Nucleus accumbens (tissue), 56 donors: ENCODE measurements around the gene LRRC58.
"Not testable (repeated sequence)": the region's sequence is repeated elsewhere in the genome, so short reads cannot be mapped to it uniquely, and the experiment has no call there.

Experiments
- DNase-seq, 56 donors: peaks; one replicate each; lab custom pipeline; 2025; lab: John Stamatoyannopoulos, UW

Gene LRRC58

DNA sequence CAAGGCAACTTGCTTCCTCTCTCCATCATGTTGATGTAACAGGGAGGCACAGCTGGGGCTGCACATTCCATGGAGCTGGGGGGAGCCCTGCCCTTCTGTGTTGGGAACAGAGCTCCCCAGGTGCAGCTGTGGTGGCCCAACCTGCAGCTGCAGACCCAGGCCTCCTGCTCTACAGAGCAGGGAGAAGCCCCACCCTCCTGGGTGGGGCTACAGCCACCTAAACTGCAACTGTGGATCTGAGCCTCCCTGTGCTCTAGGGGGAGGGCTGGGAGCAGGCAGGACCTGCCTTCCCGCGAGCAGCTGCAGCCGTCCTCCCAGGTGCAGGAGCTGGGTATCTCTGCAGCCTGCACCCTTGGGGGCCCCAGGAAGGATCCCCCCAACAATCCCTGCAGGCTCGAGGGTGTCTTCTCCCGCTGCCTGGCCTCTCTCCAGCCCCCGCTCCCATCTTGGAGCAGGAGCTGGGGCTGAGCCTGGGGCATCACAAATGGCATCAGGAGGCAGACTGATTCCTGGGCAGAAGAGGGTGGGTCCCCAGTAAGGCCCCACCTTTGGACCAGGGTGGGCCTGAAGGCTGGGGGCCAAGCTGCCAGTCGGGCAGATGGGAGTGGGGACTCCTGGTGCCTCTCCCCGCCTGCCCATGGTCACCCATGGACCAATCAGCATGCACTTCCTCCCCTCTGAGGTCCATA, 7.4 kb downstream of the LRRC58 start:
- DNase-seq: no peak

GRCh38 chr3:120339362-120339761, 9.8 kb downstream of the LRRC58 start:
- DNase-seq: no peak

DNA sequence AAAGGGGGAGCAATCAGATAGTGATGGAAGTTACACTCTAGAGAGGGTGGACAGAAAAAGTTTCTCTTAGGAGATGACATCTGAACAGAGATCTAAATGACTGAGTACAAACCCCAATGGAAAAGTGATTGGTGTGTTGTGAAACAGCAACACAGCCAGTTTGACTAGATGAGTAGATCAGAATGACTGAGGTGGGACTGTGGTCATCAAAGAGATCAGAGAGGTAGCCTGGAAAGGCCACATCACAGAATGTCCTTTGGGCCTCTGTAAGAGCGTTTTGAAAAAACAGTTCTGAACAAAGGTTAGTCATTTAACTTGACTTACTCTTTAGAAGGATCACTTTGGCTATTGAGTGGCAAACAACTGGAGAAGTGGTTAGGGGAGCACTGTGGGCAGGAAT, 10.6 kb downstream of the LRRC58 start:
- DNase-seq: no peak

DNA sequence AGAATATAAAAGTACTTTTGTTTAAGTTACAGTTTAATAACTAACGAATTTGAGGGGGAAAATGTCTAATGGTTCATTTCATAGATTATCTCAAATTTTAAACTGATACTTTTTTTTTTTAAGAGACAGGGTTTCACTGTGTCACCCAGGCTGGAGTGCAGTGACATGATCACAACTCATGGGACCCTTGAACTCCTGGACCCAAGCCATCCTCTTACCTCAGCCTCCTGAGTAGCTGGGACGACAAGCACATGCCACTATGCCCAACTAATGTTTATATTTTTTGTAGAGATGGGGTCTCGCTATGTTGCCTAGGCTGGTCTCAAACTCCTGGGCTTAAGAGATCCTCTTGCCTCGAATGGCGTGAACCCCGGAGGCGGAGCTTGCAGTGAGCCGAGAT, 16.5 kb downstream of the LRRC58 start:
- DNase-seq: no peak

GRCh38 chr3:120331076-120331475, 18.1 kb downstream of the LRRC58 start:
- peak in 13 of 56 donors; percentile 20 to 67 (median 39) for DNase-seq

GRCh38 chr3:120326784-120327183, 22.4 kb downstream of the LRRC58 start:
- DNase-seq: no peak

DNA sequence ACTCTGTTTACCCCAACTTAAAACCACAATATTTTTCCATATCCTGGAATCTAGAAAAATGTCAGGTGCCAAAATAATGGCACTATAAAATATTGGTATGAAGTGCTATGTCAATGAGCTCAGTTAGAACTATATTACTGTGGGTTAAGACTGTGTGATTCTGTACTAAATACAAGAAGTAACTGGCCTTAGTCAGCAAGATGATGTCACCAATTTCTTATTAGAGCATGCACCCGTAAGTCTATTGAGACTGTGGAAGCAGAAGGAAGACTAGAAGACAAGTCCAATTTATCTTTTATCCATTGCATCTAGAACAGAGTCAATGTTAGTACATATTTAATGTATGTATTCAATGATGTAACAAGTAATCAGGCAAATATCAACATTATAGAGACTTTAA, 25.0 kb downstream of the LRRC58 start:
- no peak for DNase-seq

- peak in 3 of 56 donors; percentile 12 to 33 (median 15) for DNase-seq
Observed at GRCh38 chr3:120323761-120324160, 25.4 kb downstream of the LRRC58 start.

DNA sequence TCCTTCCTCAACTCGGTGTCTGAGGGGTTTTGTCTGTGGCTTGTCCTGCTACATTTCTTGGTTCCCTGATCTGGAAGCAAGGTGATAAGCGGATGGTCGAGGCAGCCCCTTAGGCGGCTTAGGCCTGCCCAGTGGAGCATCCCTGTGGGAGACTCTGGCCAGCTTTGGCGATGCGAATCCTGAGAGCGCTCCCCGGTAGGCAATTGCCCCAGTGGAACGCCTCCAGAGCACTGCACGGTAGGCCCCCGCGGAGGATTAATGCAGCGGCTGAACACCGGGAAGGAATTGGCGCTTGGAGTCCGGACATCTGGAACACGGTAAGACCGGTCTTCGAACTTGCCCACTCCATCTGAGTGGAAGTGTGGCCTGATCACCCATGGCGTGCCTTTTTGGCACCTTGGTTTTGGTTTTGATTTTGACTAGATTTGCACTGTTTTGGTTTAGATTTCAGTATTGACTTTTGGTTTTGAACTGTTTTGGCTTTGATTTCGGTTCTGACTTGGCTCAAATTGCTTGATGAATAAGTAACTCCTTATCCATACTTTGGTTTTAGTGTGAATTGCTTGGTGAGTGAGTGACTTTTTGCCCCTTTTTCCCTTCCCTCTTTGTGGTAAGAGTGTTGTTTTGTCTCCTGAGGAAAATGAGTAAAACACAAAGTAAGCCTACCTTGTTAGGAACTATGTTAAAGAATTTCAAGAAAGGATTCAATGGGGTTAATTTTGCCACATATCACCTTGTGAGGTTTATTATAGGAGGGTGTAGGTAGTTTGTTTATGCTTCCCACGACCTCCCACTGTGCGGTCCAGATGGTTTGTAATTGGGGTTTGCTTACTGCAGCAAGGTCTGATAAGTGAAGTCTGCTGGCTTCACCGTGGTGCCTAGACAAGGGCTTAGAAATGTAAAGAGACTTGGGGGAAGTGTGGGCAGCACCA, 37.0 kb downstream of the LRRC58 start:
- no peak for DNase-seq

GRCh38 chr3:120306519-120307455, 42.4 kb downstream of the LRRC58 start:
- no peak for DNase-seq

DNA sequence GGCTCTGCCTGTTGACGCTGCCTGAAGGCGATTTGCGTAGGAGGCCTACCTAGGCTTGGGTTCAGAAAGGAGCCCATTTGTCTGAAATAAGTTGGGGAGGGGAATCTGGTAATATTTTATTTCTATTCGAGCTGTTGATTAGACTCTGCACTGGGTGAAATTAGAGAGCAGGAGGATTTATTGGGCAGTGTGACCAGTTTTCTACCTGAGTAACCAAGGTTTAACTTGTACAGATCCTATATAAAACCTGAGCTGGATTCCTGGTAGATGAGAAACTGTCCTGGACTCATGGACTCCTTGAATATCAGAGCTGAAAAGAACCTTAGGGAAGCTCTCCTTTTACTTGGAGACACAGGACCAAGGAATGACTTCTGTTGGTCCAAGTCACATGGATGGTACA, 44.5 kb downstream of the LRRC58 start:
- no peak for DNase-seq

DNA sequence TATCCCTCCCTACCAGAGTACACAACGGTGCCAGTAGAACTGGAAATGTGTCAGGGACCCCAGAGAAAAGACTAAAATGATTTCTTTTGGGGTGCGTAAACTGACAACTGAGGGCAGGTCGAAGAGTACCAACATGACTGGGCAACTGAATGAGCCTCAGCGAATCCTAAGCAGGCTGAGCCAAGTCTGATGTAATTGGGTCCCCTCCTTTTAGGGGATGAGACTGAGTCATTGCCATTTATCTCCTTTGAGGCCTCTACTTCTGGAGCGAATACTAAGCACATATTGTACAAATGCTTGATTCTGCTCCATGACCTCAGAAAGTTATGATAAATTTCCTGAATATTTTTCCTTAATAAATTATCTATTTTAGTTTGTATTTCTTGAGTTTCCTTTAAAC, 46.8 kb downstream of the LRRC58 start:
- DNase-seq: no peak

- no peak for DNase-seq
Observed at GRCh38 chr3:120300971-120301370, 48.2 kb downstream of the LRRC58 start.

DNA sequence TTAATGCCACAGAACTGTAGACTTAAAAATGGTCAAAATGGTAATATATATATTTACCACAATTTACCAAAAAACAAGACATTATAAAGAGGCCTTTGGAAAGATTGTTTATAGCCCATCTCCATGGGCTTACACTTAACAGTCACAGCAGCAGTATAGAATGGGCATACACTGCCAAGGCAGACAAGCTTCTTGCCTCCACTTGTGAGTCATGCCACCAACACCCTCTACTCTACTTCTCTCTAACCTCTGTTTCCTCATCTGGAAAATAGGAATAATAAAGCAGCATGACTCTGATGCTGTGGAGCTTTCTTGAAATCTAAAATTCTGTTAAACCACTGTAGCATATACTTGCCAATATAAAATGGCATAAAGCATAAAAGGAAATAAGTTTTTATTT, 49.8 kb downstream of the LRRC58 start:
- DNase-seq: no peak

- no peak for DNase-seq
Observed at GRCh38 chr3:120298996-120299395, 50.2 kb downstream of the LRRC58 start.

- DNase-seq: not testable (repeated sequence)
Observed at GRCh38 chr3:120291552-120291951, 57.6 kb downstream of the LRRC58 start.

DNA sequence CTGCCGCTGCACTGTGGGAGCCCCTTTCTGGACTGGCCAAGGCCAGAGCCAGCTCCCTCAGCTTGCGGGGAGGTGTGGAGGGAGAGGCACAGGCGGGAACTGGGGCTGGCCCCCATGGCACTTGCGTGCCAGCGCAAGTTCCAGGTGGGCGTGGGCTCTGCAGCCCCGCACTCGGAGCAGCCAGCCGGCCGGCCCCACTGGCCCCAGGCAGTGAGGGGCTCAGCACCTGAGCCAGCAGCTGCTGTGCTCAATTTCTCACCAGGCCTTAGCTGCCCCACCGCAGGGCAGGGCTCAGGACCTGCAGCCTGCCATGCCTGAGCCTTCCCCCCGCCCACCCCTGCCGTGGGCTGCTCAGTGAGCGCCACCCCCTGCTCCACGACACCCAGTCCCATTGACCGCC, 59.5 kb downstream of the LRRC58 start:
- no peak for DNase-seq

GRCh38 chr3:120286465-120286864, 62.7 kb downstream of the LRRC58 start:
- no peak for DNase-seq

DNA sequence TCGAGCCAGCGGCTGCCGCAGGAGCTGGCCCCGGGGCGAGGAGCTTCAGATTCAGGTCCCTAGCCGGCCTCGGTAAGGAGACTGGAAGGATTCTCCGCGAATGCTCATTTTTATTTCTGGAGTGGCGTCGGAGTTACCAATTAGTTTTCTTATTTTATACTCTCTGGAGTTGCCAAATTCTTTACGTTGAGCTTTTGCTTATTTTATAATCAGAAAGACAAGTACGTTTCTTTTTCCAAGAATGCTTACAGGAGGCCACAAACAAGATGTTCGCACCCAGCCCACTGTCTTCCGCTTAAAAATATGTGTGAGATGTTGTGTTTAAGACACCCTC, 63.7 kb downstream of the LRRC58 start:
- no peak for DNase-seq

DNA sequence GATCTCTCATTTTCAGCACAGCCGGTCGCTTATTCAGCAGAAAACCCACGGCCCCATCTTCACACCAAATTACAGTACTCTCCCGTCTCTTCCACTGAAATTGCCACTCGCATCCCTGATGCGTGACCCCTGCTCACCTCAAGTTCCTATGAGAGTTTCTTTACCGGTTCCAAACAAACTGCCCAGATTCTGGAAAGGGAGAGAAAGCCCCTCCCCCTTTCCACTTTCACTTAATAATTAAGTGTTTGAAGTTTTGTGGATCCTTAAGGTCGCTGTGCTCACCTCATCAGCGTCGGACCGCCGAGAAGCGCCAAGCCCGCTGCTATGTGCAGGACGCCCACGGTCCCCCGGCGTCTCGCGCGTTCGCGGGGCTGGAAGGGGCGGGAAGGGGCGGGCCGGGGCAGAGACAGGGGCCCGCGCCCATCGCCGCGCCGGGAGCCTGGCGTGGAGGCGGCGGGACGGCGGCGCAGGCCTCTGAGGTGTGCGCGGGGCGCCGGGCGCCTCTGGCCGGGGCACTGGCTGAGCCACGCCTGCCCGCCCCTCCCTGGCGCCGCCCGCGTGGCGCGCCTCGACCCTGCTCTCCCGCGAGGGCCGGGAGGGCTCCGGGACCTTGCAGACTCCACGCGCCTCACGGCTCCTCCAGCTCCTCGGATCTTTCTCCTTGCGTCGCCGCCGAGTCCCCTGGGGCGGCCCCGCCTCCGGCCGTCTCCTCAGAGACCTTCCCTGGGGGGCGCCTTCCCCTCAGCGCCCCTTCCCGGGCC, 64.2 kb downstream of the LRRC58 start, which contains the start of gene GPR156:
Gene GPR156, minus strand, starts transcription at position 476 of the 761 bp plus-strand sequence. CDS start 41,124 bp downstream, outside the sequence.
- peak in 1 of 56 donors; percentile 11 for DNase-seq
